ENCODE data around the gene SPTLC3. TPM values are rescaled to one million over a fixed set of nuclear protein-coding genes. Genes with fewer than 3 reads are reported as not detected.

Gene SPTLC3
- polyA plus RNA-seq, 3 donors: 0.01 TPM; not detected in 2

GRCh38 chr20:13165203-13165602 is 156.4 kb downstream of the SPTLC3 start:
- TF ChIP-seq, protein P1, sequence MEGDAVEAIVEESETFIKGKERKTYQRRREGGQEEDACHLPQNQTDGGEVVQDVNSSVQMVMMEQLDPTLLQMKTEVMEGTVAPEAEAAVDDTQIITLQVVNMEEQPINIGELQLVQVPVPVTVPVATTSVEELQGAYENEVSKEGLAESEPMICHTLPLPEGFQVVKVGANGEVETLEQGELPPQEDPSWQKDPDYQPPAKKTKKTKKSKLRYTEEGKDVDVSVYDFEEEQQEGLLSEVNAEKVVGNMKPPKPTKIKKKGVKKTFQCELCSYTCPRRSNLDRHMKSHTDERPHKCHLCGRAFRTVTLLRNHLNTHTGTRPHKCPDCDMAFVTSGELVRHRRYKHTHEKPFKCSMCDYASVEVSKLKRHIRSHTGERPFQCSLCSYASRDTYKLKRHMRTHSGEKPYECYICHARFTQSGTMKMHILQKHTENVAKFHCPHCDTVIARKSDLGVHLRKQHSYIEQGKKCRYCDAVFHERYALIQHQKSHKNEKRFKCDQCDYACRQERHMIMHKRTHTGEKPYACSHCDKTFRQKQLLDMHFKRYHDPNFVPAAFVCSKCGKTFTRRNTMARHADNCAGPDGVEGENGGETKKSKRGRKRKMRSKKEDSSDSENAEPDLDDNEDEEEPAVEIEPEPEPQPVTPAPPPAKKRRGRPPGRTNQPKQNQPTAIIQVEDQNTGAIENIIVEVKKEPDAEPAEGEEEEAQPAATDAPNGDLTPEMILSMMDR (IDR thresholded peaks at IDR 0.05): no peak
- no peak overlapping the region for H3K4me3 ChIP-seq (replicated peaks in 1 of 3; ENCODE audit: low read depth in 2 of 3, low read length in 3 of 3)
- Mint-ChIP-seq H3K4me3 (no peak overlapping the region), H3K36me3 (no peaks in the 10 kb centered on the region), H3K9me3 (peaks cover 0 to 3% (median 0%) of the 10 kb centered on the region in 7 donors), H3K4me1 (no peaks in the 10 kb centered on the region), H3K27ac (no peak overlapping the region), H3K27me3 (ENCODE audit: low read depth in 3 of 3) (peaks cover 0 to 2% (median 0%) of the 10 kb centered on the region in 3 donors)
- no peaks in the 10 kb centered on the region for H3K79me2 ChIP-seq (ENCODE audit: insufficient read depth, low read length)
- no peaks in the 10 kb centered on the region for H3K36me3 ChIP-seq (replicated peaks in 1 of 2; ENCODE audit: control insufficient read depth in 1 of 2, insufficient read depth in 2 of 2, low read length in 2 of 2)
- no peaks in the 10 kb centered on the region for H3K9me3 ChIP-seq (replicated peaks in 1 of 2; ENCODE audit: control insufficient read depth in 1 of 2, insufficient read depth in 1 of 2, low read length in 2 of 2)
- no peak overlapping the region for H3K4me2 ChIP-seq (replicated peaks; ENCODE audit: extremely low read depth, low read length, poor library complexity, severe bottlenecking)
- intact Hi-C loops (cut with micrococcal nuclease): no loop called here
- no peaks in the 10 kb centered on the region for H4K20me1 ChIP-seq (ENCODE audit: insufficient read depth, low read length)
- no peak overlapping the region for H3K9ac ChIP-seq (ENCODE audit: insufficient read depth, low read length, poor library complexity, severe bottlenecking)
- no peaks in the 10 kb centered on the region for H3K27me3 ChIP-seq (ENCODE audit: control insufficient read depth in 2 of 2, insufficient read depth in 2 of 2, low read length in 2 of 2)
- no peak overlapping the region for H3K27ac ChIP-seq (ENCODE audit: low read depth in 1 of 2, low read length in 2 of 2)
- WGBS (ENCODE audit: insufficient coverage): 62% methylated on average over 3 of the region's 4 CpGs
- no peak overlapping the region for H2AFZ ChIP-seq (ENCODE audit: insufficient read depth, low read depth, low read length, poor library complexity, severe bottlenecking)
- DNase-seq: no peak
- no peaks in the 10 kb centered on the region for H3K4me1 ChIP-seq (ENCODE audit: control insufficient read depth in 1 of 2, insufficient read depth in 2 of 2, low read length in 2 of 2)

- H3K79me2 ChIP-seq (ENCODE audit: insufficient read depth, low read length): no peaks in the 10 kb centered on the region
- Mint-ChIP-seq H3K9me3 (peaks cover 0 to 3% (median 0%) of the 10 kb centered on the region in 7 donors), H3K27ac (no peak overlapping the region), H3K27me3 (ENCODE audit: low read depth in 3 of 3) (peaks cover 0 to 2% (median 0%) of the 10 kb centered on the region in 3 donors), H3K4me3 (no peak overlapping the region), H3K4me1 (no peaks in the 10 kb centered on the region), H3K36me3 (no peaks in the 10 kb centered on the region)
- no peaks in the 10 kb centered on the region for H4K20me1 ChIP-seq (ENCODE audit: insufficient read depth, low read length)
- H3K4me2 ChIP-seq (replicated peaks; ENCODE audit: extremely low read depth, low read length, poor library complexity, severe bottlenecking): no peak overlapping the region
- WGBS (ENCODE audit: insufficient coverage): 95% methylated on average over 4 of the region's 5 CpGs
- no peak overlapping the region for H3K27ac ChIP-seq (ENCODE audit: low read depth in 1 of 2, low read length in 2 of 2)
- no peak overlapping the region for H3K9ac ChIP-seq (ENCODE audit: insufficient read depth, low read length, poor library complexity, severe bottlenecking)
- no peaks in the 10 kb centered on the region for H3K27me3 ChIP-seq (ENCODE audit: control insufficient read depth in 2 of 2, insufficient read depth in 2 of 2, low read length in 2 of 2)
- DNase-seq: no peak
- TF ChIP-seq, protein P1 (IDR thresholded peaks at IDR 0.05): no peak
- H2AFZ ChIP-seq (ENCODE audit: insufficient read depth, low read depth, low read length, poor library complexity, severe bottlenecking): no peak overlapping the region
- H3K4me3 ChIP-seq (replicated peaks in 1 of 3; ENCODE audit: low read depth in 2 of 3, low read length in 3 of 3): no peak overlapping the region
- intact Hi-C loops (cut with micrococcal nuclease): no loop called here
- peaks cover 0 to 3% of the 10 kb centered on the region in 2 donors for H3K9me3 ChIP-seq (replicated peaks in 1 of 2; ENCODE audit: control insufficient read depth in 1 of 2, insufficient read depth in 1 of 2, low read length in 2 of 2)
- no peaks in the 10 kb centered on the region for H3K36me3 ChIP-seq (replicated peaks in 1 of 2; ENCODE audit: control insufficient read depth in 1 of 2, insufficient read depth in 2 of 2, low read length in 2 of 2)
- no peaks in the 10 kb centered on the region for H3K4me1 ChIP-seq (ENCODE audit: control insufficient read depth in 1 of 2, insufficient read depth in 2 of 2, low read length in 2 of 2)
These were observed 157.2 kb downstream of the SPTLC3 start for GRCh38 chr20:13166011-13166410.

All from CD14-positive monocyte (primary cell).